GM19023 (cell line): ENCODE results near the gene SLC66A2.
"Not testable (repeated sequence)": the region's sequence is repeated elsewhere in the genome, so short reads cannot be mapped to it uniquely, and the experiment has no call there.

Experiments
- ATAC-seq: cut with Tn5 transposase; IDR thresholded peaks from one replicate; pipeline ENCODE4 v1.9.1; 2021; ENCODE audit warnings: mild to moderate bottlenecking, moderate library complexity; ENCODE audit not compliant: unreplicated experiment

Gene SLC66A2

DNA sequence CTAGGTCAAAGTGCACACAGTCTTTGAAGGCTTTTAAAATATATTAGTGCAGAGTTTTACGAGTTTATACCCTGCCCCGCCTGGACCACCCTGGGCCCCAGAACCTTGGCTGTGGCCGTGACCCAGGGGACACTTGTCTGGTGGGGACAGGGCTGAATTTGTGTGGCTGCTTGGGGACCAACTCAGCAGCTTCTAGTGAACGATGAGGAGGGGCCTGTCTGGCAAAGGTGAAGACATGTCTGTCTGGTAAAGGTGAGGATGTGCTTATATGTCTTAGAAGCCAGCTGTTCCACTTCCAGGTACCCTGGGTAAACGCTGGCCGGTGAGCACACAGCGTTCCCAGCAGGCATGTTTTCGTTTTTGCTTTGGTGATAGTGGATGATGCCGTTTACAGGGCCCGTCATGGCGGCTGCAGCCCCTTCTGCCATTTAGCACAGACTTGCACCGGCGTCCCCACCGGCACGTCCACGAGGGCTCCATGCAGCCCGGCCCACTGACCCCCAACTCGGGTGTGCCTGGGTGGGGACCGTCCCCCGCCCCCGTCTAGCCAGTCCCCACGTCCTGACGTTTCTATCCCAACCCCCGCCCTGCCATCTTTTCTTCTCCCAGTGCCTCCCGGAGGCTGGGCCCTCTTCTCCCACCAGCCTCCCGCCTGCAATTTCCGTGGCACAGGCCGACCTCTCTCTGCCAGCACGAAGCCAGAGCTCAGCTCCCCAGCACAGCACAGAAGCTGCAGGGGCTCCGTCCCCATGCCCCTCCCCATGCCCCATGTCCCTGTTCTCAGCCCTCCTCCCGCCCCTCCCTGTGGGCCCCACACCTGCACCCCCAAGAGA is 67.8 kb downstream of the SLC66A2 start:
- no peak for ATAC-seq

DNA sequence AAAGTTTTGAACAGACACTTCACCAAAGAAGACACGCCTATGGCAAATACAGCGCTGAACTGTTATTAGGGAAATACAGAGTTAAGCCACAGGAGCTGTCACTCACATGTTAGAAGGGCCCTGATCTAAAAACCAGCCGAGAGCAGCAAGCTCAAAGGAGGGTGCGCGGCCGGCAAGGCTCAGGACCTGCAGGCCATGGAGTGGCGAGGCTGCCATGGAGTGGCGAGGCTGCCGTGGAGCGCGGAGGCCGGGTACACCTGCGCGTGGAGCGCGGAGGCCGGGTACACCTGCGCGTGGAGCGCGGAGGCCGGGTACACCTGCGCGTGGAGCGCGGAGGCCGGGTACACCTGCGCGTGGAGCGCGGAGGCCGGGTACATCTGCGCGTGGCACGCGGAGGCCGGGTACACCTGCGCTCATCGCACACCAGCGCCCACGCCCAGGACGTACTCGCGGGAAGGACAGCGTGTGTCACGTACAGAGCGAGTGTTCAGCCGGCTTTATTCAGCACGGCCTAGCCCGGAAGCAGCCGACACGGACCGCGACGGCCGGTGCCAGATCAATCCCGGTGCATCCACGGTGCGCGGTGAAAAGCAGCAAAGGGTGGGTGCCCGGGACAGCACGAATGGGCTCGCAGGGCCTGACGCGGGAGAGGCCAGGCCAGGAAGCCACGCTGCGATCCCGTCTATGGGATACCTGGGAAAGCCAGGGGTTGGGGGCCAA is 68.8 kb downstream of the SLC66A2 start:
- ATAC-seq: no peak

DNA sequence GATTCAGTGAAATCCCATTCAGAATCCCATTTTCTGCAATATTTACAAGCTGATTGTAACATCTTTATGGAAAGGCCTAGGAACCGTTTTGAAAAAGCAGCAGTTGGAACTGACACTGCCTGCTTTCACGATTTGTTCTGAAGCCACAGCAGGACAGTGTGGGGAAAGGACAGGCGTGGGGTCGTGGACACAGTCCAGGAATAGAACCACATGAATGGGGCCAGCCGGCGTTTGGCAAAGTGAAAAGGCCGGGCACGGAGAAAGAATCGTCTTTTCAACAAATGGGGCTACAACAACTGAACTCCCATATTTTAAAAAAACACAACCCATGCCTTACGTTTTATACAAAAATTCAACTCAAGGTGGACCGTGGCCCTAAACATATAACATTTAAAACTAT is 69.8 kb downstream of the SLC66A2 start:
- ATAC-seq: no peak

DNA sequence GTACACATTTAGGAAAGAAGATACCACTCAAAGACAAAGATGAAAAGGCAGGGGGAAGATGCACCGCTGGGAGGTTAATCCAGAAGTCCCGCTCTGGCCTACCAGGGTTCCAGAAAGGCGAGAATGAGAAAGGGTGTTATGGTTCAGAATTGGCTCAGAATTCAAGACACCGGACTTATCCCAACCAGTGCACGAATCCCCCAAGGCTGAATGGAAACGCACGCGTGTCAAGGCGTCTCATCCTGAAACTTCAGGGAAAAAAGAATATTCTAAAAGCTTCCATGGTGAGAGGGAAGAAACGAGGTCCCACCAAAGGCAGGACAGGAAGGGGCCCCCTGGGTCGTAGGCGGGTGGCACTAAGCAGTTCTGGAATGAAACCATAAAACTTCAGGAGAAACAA is 71.9 kb downstream of the SLC66A2 start:
- ATAC-seq: no peak

DNA sequence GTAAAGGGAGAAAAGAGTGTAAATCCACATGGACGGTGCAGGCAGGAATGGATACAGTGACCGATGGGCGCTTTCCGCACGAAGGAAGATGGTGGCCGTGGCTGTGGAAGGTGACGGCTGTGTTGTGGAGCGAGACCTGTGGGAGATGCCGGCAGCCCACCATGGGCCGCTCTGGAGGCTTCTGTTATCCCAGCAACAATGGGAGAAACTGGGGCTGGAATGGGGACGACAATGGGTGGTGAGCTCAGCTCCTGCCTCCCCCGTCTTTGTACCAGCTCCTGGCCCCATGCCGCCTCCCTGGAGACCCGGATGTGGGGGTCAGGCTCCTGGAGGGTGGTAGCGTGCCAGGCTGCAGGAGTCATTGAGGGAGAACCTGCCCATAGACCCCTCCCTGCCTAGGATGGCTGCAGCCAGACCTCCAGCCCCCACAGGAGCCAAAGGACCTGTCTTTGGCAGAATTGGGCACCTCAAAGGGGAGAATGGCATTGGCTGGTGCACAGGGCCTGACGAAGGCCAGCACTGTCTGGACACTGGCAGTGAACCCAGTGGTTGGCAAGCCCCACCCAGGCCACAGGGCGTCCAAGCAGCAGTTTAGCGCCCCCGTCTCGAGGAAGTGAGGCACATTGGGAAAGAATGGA is 72.6 kb downstream of the SLC66A2 start:
- ATAC-seq: no peak

DNA sequence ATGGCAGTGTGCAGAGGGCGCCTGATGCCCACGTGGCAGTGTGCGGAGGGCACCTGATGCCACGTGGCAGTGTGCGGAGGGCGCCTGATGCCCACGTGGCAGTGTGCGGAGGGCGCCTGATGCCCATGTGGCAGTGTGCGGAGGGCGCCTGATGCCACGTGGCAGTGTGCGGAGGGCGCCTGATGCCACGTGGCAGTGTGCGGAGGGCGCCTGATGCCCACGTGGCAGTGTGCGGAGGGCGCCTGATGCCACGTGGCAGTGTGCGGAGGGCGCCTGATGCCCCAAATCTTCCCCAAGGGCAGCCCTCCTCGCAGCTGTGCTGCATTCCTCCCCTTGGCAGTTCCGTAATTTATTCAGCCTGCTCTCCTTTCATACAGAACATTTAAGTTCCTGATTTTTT is 73.2 kb downstream of the SLC66A2 start:
- not testable (repeated sequence) for ATAC-seq

DNA sequence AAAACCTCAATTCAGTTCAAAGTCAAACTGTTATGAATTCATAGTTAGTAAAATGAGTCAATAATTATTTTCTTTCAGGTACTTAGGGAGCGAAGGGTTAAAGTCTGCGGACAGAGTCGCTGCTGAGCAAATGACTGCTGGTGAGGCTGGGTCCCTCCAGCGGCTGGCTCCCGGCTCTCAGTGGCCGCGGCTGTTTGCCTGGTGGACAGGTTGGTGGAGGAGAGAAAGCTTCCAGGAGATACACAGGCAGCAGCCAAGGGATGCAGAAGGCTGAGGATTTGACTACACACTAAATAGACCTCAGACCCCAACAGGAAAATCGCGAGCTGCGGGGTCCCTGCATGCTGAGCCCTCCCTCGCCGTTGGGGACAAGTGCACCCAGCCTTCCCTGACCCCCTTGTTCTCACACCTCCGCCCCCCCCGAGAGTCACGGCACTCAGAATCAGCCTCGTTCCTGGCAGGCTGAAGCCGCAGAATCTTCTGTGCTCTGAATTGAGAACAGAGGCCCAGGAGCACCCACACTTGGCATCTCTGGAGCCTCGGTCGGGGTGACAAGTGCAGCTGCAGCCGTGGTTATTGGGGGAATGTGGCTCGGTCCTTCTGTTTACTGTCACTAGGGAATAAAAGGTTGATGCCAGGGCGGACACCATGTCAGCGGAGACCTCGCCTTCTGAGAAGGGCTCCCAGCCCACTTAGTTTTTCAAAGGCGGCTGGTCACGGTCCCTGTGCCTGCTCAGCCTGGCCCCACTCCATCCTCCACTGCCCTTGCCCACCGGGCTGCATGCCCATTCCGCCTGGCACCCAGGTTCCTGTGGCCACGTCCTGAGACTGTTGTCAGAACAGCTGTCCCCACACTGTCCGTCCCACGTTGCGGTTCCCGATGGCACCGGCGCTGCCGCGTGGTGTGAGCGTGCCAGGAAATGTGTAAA is 74.0 kb downstream of the SLC66A2 start:
- no peak for ATAC-seq

DNA sequence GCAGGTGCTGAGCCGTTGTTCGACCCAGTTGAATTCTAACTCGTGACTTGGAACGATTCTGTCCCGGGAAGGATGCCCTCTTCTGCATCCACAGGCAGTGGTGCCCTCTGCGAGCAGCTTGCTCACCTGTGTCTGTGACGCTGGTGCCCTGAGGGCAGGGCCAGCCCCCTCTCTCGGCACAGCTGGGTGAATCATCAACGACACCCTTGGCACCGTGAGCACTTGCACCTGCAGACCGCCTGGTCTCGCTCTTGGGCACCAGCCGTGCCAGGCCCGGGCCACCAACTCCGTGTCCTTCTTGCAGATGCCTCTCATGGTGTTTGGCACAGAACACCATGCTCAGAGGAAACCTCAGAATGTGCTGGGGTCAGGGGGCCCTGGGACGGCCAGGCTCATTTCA is 75.0 kb downstream of the SLC66A2 start:
- no peak for ATAC-seq

DNA sequence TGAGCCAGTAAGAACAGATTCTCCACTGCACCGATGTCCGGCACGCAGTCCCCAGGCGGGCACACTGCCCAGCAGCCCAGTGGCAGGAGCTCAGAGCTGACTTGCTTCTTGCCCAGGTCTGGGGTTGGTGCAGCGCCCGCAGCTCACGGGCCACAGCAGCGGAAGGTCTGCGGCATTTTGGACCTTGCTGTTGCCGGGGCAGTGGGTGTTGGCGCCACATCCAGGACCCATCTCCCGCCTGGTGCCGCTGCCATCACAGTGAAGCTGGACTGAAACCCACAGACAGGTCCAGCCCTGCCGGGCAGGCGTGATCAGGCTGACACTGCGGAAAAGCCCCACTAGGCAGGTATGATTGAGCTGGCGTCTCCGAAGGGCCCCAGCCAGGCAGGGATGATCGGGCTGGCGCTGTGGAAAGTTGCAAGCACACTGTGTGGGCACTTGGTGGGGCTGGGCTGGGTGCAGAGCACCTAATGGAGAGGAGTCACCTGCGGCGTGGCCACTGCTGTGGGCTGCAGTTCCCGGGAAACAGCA is 75.5 kb downstream of the SLC66A2 start:
- no peak for ATAC-seq

DNA sequence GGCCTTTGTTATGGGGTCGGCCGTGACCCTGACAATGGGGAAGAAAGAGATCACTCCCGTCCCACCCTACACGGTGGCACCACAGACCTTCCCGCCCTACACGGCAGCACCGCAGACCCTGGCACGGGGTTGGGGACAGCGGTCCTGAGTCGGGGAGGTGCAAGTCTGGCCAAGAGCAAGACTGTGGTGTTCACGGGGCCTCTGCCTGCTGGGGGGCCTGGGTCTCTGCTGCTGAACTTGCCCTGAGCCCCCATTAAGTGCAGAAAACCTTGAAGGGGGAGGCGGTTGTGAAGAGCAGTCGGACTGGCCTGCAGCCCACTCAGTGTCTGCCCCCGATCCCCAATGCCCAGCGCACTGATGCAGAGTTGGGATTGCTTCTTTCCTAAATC is 75.9 kb downstream of the SLC66A2 start:
- no peak for ATAC-seq

DNA sequence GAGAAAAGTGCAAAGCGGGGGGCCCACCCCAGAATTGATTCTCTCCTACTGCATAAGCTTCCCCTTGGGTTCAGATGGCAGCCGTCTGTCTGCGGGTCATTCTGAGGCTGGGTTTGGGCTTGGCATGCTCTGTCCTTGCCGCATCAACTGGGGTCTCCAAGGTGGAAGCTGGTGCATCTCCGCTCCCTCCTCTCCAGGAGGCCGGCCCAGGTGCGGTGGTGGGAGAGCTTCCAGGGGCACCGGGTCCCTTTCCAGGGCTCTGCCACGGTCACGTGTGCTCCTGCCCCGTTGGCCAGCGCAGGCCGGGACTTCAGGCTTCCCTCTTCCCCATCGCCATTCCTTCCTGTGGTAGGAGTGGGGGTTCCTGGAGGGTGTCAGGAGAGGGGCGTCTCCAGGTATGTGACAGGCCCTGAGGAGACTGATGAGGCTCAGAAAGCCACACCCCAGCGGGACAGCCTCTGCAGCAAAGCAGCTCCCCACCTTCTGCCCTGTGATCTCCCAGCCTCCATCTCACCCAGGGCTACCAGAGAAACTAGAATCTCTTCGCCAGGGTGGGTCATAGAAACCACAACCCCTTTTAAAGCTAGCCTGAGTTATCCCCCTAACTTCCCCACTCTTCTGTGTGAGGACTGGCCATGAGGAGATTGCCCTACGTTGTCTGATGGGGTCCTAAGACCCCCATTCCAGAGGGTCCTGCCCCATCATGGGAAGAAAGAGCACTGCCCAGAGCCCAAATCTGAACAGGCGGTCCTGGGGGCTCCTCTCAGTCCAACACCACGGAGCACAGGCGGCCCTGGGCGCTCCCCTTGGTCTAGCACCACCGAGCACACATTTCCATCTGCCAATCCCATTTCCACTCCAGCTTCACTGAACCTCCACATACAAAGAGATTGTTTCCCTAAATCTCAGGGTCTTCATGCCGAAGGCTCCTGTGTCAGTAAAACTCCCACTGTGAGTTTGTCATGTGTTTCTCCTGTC is 76.6 kb downstream of the SLC66A2 start:
- ATAC-seq: no peak

DNA sequence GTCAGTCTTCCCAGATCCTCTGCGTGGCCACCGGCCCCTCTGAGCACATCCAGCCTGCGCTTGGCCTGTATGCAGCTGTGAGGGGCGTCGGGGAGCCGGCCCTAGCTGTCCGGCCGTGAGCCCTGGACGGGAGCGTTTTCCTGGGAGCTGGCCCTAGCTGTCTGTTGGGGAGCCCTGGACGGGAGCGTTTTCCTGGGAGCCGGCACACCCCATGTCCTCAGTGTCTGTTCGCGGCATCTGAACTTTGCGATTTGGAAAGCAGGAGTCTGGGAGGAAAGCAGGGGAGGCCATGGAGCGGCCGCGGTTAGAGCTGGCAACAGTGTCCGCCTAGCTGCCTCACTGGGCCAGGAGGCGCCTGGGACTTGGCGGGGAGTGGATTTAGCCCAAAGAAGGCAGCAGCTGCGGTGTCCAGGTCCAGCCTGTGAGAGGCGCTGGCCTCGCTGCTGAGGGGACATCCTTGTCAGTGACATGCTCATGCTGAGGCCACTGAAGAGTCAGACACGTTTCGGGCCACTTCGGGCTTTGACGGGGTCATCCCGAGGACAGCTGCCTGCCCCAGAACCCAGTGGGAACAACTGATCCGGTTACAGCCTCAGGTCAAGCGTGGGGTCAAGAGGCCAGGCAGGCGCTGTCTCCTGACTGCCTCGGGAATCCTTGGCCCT is 77.9 kb downstream of the SLC66A2 start:
- no peak for ATAC-seq

DNA sequence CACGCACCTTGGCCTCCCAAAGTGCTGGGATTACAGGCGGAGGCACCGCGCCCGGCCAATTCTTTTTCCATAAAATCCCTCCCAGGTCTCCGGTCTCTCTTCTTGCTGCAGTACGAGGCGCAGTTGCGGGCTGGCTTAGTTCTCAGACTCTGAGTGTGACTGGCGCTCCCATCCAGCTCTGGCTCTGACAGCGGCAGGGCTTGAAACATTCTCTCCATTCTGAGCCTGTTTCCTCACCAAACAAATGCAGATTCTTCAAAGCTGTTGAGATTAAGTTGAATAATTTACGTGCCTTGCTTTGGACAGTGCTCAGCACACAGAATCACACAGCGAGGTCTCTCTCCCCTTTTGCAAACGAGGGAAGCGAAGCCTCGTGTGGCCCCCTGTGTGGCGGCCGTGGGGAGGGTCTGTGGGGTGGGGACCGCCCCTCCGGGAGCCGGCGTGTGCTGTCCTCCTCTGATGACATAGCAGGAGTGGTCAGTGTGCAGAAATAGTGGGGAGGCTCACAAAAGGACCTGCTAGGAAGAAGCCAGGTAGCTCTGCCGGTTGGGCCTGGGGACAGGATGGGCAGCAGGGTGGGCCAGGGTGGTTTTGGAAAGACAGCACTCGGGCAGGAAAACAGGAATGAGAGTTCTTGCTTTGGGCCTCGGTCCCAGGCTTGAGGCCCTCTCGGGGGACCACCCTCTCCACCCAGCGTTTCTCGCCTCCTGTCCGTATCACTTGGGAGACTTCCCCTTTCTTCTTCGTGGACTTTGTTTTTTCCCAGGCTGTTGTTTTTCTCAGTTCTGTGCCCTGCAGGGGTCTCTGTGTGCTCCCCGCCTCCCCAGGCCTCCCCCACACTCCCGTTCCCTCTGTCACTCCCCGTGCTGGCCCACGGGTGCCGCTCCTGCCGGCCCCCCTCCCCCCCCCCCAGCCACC is 78.7 kb downstream of the SLC66A2 start:
- no peak for ATAC-seq

DNA sequence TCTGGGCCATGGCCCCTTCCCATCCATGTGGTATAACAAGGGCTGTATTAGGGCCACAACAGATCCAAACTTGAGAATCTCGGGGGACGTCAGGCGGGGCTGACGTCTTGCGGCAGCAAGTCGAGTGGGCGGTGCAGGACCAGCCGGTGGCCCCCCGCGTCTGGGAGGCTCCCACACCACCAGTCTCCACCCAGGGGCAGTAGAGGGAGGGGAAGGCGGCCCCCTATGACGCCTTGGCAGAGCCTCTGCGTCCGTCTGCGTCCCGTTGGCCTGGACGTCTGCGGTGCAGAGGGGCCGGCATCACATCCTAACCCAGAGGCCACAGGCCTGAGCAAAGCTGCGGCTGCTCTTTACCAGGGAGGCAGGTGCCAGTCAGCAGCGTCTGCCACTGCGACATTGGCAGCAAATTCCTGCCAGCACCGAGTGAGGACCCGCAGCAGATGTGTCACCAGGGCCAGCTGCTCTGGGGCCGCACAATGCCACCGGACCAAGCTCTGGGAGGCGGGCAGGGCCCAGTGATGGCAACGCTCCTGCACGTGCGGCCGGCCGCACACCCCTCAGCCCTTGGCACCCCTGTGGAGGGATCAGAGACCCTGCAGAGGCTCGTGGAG is 79.9 kb downstream of the SLC66A2 start:
- ATAC-seq: no peak

DNA sequence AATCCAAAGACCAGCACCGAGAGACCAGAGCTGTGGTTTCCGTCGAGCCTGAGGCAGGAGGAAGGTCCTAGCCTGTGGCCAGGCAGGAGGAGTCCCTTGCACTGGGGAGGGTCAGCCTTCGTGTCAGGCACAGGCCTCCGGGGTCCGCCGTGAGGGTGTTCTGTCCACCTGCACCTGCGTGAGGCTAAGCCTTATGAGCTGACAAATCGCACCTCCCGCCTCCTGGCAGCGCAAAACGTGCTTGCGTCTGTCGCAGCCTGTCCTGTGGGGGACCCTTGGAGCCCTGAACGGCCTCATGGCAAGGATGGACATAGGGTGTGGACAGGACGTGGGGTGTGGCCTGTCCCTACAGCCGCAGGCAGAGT is 80.4 kb downstream of the SLC66A2 start:
- no peak for ATAC-seq

DNA sequence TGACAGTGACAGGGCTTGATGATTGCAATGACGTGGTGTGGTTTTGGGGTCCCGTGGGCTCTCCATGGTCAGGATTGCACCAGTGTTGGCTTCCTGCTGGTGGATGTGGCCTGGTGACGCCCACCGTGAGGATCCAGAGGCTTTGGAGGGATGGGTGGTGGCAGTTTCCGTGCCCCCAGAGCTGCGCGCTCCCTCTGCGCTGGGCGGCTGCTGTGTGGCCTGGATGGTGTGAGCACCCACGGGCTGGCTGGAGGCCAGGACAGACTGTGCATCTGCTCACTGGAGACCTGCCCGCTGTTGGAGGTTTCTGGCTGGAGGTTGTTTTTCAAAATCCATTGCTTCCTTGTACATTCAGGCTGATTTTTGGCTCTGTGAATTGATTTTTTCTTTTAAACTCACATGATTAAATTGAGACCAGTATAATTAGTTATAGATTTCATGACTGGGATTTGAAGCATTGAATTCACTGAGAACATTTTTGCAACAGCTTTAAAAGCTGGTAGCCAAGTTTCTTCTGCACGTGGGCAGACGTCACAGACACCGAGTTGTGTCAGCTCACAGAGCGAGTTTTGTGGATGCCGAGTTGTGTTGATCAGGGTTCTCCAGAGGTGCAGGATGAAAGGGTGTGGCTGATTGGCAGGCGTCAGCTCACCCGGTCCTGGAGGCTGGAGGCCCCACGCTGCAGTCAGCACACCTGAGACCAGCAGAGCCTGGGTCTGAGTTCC is 81.0 kb downstream of the SLC66A2 start:
- no peak for ATAC-seq
